GM21447 (cell line): ENCODE measurements around the gene PDE4C.
"Not testable (repeated sequence)": the region's sequence is repeated elsewhere in the genome, so short reads cannot be mapped to it uniquely, and the experiment has no call there.

Experiments used
- ATAC-seq: cut with Tn5 transposase; IDR thresholded peaks from one replicate; pipeline ENCODE4 v1.9.1; 2021; ENCODE audit not compliant: unreplicated experiment

The PDE4C gene

DNA sequence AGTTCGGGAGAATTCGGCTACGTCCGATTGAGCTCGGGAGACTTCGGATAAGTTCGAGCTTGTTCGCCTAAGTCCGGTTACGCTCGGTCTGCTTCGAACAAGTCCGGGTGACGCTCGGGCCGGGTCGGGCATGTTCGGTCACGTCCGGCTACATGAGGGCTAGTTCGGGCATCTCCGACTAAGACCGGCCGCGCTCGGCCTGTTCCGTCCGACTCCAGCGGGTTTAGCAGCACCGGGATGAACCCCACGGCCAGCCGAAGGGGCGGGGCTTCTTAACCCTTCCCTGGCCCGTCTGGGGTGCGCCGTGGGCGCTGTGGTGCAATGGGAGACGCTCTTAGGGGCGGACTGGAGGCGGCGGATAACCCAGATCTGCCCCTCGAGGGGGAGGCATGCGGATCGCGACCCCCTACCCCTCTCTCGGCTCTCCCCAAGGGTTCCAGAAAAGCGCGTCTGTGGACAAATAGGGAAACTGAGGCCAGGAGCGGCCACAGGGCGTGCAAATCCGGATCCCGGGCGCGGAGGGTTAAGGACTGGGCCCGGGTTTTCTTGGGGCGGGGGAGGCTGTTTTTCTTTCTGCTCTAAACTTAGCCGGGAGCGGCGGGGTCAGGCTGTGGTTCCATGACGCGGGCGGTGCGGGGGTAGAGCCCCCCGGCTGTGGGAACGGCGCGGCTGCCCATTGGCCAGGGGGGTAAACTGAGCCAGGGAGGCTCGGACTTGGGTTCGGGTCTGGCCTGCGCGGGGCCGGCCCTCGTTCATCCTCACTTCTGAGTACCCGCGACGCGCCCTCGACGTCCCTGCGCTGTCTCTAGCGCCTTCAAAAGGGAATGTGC lies 1.5 kb downstream of the PDE4C start:
- peak; percentile 80 for ATAC-seq

DNA sequence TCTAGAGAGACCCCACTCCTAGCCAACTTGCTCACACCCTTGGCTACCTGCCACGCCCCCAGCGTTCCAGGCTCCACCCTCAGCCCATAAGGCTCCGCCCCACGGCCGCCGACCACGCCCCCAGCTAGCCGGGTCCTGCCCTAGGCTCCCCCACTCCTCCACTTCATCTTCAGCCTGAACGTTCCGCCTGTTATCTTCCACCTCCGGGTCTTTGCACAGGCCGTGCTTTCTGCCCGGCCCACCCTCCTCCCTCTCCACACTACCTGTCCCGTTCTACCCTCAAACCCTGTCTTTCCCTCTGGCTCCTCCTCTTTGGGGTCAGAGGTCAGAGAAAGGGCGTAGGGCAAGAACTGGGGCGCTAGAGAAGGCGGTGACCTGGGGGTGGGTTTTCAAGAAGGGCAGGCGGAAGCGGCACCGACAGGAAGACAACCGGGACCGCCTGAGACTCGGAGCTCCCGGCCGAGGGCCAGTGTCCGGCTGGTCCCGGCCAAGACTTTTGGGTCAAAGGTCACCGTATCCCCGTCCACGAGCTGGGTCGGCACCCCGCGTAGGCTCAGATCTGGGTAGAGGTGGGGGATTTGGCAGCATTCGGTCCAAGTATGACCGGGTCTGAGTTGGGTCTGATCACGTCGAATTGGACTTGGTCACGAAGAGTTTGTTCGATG lies 2.2 kb downstream of the PDE4C start:
- no peak for ATAC-seq

DNA sequence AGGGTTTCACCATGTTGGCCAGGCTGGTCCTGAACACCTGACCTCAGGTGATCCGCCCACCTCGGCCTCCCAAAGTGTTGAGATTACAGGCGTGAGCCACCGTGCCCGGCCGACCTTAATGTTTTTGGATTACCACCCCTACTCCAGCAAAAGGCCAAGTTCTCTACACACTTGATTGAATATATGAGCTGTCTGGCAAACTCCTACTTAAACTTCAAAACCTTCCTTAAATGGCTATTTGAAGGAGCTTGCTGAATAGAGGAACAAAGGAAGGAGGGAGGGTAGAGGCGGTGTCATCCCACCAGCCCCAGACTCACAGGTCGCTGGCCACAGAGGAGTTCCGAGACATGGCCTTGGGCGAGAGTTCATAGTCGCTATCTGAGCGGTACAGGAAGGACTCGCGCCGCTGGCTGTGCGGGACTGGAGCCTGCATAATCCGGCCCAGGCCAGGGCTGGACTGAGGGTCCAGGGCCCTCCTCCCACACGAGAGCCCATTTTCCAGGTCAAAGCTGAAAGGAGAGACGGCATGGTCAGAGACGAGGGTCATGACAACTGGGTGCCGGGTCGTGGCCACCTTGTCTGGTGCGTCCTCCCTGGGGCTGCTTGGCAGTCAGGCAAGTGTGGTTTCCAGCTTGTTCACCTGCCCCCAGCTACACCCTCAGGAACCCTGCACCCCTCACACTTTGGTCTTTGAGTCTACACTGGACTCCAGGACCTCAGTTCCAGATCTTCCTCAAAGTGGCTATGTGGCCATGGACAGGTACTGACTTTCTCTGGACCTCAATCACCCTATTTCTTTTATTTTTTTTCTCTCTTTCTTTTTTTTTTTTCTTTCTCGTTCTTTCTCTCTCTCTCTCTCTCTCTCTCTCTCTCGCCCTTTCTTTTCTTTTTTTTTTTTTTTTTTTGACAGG lies 4.2 kb downstream of the PDE4C start:
- no peak for ATAC-seq

DNA sequence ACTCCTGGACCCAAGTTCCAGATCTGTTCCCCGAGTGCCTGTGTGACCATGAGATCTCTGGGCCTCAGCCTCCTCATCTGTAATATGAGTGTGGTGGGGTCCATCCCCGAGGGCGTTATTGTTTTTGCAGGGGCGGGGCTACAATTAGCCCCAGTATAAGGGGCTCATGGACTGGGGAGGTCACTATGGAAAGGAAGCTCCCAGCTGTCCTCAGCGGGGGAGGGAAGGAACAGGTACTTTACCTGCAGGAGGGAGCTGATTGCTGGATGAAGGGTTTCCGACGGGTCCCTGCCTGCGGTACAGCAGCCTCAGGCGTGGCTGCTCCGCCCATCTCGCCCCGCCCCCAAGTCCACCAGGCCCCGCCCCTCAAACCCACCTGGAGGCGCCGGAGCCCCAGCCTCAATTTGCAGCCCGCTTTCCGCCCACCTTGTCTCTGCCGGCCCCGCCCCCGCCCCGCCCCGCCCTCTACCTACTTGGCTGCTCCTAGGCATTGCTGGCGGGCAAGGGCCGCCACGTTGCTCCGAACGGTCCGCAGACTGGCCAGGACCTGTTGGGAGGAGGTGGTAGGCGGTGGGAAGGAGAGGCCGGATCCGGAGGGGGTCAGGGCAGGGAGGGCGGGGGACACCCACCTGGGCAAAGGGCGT lies 5.5 kb downstream of the PDE4C start:
- ATAC-seq: no peak

DNA sequence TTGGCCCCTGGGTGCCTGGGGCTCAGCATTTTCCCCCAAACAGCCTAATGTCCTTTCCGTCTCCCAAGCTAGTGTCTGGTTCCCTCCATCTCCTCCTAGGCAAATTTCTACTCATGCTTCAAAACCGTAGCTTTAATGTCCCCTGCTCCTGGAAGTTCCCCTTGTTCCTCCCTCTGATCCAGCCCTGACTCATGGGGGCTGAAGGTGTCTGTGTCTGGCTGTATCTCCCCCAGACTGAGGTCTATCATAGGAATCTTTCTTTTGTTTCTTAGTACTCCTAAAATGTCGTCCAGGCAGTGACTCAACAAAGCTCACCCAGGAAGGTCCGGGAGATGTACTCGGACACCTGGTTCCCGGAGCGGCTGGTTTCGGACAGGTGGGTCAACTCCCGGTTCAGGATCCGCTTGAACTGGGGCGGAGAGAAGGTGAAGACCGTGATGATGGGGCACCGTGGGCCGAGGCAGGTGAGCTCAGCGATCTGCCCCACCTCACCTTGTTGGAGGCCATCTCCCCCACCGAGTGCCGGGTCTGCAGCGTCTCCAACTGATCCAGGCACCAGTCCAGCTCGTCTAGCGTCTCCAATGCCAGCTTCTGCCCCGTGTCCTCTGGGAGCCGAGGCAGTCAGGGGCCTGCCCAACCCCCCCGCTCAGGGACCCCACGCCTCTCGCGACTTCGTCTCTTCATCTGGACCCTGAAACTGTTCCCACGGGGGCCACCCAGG lies 6.2 kb downstream of the PDE4C start:
- ATAC-seq: no peak

DNA sequence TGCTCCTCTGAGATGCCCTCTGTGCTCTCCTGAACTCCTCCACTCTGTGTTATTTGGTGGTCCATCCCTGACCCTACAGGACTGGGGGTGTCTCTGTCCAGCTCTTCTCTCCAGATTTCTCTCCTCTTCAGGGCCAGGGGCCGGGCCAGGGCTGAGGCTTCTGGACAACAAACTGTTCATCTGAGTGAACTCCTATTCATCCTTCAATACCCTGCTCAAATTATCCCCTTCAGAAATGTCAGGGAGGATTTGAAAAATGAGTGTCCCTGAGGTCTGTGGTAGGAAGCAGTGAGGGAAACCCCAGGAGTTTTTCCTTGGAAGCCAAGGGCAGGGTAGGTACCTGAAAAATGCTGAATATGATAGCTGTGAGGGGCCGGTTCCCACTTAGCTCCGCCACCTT lies 7.6 kb downstream of the PDE4C start:
- no peak for ATAC-seq

DNA sequence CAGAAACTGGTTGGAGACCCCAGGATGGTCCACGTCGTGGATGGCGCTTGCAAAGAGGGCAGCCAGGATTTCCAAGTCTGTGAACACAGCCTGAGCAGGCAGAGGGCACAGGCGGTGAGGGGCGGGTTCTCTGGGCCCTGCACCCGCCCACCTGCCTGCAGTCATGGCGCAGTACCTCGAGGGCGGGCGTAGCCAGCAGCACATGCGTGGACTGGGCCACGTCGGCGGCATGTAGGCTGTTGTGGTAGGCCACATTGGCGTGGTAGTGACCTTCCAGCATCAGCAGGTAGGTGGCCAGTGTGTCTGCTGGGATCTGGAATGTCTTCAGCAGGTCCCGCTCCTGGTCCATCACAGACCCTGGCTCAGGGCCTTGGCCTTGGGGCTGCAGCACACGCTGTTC lies 8.1 kb downstream of the PDE4C start:
- ATAC-seq: no peak

DNA sequence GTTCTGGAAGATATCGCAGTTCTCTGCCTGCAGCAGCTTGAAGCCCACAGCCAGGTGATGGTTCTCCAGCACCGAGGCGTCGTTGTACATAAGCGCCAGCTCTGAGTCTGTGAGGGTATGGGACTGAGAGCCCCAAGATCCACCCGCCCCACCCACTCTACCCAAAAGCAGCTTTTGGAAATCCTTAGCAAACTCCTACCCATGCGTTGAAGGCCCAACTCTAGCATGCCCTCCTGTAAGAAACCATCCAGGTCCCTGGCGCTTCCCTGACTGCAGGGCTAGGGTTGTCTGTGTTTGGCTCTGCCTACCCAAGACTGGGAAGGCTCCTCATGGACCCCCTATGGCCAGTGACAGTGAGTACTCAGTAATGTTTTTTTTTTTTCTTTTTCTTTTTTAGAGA lies 9.4 kb downstream of the PDE4C start:
- ATAC-seq: no peak

DNA sequence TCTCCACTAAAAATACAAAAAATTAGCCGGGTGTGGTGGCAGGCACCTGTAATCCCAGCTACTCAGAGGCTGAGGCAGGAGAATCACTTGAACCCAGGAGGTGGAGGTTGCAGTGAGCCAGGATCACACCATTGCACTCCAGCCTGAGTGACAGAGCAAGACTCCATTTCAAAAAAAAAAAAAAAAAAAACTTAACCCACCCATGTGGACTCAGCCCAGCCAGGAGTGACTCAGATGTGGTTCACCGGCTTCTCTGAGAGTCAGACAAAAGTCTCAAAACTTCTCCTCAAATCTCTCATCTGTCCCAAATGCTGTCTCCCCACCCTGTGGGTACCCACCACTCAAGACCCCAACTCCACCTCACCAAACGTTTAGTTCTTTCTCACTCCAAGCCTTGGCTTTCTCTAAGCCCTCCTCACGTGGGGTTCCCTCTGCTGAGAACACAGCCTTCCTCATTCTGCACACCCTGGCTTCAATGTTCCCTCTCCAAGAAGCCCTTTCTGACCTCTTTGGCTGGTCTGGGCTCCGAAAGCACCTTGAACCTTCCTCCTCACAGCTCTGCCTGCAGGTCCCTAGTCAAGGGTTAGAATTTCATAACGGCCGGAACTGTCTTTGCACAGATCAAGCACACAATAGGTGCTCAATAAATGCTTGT lies 11.3 kb downstream of the PDE4C start:
- no peak for ATAC-seq

DNA sequence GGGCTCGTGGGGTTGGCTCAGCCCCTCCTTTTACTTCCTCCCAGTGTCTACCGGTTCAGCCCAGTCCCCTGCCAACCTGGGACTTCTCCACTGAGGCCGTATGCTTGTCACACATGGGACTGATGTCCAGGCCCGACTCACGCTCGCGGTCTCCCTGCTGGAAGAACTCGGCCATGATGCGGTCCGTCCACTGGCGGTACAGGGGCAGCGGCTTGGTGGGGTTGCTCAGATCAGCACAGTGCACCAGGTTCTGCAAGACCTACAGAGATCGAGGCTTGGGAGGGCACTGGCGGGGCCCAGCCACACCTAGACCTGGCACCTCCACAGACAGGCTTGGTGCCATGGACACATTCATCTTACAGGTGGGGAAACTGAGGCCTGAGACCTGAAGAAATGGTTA lies 14.6 kb downstream of the PDE4C start:
- no peak for ATAC-seq

DNA sequence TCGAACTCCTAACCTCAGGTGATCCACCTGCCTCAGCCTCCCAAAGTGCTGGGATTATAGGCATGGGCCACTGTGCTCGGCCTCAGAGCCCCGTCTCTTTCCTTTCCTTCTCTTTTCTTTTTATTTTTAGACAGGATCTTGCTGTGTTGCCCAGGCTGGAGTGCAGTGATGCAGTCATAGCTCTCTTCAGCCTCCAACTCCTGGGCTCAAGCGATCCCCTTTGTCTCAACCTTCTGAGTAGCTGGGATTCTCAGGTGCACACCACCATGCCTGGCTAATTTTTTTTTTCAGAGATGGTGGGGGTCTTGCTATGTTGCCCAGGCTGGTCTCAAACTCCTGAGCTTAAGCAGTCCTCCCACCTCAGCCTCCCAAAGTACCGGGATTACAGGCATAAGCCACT lies 16.3 kb downstream of the PDE4C start:
- not testable (repeated sequence) for ATAC-seq

DNA sequence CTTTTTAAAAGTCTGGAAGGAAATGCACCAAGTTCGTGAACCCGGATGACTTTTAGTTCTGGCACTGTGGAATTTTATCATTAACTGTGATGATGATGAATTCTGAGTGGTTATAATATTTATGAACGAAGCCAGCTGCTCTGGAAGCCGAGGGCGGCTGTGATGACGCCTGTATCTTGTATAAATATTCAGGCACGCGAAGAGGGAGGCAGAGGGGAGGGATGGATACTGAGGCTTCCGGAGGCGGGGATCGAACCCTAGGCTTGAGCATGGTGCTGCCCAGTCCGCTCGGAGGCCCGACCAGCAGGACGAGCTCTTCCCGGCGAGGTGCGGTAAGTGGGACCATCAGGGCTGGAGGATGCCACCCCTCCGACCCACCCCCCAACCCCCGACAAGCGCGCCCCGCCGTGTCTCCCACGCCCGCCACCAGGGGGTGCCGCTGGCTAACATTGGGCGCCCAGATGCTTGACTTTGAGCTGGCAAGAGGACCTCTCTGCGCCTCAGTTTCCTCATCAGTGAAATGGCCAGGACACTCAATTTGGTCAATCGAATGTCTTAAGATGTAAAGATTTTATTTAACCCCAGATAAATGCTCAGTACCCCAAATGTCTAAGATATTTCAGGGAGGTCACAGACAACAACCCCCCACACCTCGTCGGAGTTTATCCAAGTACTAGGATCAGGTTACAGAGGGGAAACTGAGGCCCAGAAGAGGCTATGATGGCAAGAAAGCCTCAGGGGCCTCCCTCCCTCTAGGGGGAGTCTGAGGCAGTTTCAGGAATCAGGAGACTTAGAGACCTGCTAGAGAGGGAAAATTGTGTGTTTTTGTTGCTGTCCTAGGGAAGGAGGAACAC lies 17.9 kb downstream of the PDE4C start:
- no peak for ATAC-seq

DNA sequence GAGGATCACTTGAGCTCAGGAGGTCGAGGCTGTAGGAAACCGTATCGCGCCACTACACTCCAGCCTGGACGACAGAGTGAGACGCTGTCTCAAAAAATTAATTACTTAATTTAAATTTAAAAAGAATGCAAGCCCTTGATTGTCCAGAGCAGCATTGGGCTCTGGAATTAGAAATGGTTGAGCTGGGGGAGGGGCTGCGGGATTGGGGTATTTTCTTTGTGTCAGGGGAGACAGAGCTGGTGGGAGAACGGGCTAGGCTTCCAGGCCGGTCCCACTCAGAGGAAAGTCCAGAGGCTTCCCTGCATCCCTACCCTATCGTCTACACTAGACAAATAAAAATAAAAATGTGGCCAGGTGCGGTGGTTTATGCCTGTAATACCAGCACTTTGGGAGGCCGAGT lies 20.2 kb downstream of the PDE4C start:
- ATAC-seq: no peak

DNA sequence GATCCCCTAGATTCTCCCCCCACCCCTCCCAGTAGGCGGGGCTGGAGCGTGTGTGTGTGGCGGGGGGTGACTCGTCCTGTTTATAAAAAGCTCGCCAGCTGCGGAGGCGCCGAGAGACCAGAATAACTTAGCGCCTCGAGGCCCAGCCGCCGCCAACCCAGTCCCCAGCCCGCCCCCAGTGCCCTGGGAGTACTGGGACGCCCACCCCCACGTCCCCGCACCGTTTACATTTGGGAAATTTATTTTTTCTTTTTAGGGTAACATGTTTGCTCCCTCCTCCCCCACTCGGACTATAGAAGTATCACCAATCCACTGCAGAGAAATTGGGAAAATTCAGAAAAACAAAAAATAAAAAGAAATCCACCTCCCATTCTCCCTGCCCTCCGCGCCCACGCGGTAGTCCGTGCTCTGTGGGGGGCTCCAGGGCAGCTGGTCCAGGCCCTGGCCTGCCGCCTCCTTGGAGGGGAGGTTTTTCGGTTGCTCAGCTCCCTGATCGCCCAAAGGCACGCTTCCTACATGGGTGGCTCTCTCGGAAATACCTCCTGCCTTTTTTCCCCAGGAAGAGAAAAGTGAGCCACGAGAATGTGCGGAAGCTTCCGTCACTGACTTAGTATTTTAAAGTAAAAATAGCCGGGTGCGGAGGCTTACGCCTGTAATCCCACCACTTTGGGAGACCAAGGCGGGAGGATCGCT lies 20.9 kb downstream of the PDE4C start:
- ATAC-seq: no peak

DNA sequence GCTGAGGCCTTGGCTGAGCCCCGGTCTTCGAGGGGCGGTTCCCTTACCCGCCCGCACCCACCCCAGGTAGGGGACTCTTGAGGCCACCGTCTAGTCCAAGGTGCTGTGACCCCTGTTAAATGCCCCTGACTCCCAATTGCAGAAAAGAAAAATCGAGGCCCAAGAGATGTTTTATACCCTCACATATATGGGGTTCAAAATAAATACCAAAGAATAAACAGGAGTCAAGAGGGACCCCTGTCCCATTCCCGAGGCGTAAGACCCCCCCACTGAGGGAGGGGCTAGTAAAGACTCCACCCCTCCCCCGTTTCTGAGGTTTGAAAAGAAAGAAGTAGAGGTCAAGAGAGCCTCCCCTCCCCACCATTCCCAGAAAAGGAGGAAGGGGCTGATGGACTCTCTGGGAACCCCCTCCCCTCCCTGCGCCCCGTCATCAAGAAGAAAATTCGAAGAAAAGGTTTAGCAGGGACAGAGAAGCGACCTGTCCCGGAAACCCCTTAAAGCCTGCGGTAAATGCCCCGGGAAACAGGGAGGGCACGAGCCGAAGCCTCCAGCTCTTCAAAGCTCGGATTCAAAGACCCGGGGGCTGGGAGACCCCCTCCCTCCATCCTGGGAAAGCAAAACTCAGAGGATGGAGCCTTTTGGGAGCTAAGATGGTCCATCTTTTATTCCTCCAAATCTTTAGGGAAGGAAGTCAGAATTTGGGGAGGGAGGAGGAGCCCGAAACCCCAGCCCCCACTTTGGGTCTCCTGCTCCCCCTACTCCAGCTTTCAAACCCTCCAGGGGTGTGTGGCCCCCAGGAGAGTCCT lies 21.6 kb downstream of the PDE4C start:
- ATAC-seq: peak; percentile 18

DNA sequence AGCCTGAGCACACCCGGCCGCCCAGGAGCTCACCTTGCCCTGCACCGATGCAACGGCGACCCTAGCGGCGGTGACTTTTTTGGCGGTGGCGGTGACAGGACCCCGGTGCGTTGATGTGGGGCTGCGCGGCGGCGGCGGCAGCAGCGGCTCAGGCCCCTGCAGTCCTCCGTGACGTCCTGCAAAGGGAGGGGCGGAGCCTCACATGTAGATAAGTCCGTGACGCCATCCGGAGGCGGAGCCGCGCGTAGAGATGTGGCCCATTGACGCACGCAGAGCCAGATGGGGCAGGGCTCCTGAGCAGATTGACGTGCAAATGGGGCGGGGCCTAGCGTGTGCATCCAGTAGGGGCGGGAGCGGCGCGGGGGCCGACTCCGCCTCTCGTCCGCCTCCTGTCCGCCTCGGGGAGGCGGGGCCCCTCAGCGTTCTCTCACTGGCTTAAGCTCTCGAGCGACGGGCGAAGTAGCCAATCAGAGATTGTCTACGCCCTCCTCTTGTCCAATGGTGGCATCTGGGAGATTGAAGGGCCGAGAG lies 22.3 kb downstream of the PDE4C start, which contains the start of gene RAB3A:
RAB3A (minus strand) TSS at position 180 of the 531 bp plus-strand sequence. CDS start 1,302 bp downstream, outside the sequence.
- peak; percentile 84 for ATAC-seq

DNA sequence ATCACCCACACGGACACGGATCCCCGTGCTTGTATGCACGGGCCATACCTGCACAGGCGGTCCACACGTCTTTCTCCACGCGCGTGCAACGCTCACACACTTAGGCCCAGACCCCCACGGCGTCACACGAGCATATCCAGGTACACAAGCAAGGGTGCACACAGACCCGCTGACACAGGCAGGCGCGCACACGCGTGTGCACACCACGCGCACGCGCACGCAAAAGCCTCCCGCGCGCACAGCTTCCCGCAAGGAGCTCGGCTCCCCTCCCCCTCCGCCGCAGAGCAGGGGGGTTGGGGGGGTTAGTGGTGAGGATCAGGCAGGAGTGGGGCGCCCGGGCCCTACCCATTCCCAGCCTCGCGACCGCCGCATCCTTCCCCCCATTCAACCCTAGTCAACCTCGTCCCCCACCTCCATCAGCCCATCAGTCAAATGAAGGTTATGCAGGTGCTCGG lies 22.8 kb downstream of the PDE4C start:
- peak; percentile 2 for ATAC-seq
